ENCODE data around the gene PPP1R16B.

The PPP1R16B gene

DNA sequence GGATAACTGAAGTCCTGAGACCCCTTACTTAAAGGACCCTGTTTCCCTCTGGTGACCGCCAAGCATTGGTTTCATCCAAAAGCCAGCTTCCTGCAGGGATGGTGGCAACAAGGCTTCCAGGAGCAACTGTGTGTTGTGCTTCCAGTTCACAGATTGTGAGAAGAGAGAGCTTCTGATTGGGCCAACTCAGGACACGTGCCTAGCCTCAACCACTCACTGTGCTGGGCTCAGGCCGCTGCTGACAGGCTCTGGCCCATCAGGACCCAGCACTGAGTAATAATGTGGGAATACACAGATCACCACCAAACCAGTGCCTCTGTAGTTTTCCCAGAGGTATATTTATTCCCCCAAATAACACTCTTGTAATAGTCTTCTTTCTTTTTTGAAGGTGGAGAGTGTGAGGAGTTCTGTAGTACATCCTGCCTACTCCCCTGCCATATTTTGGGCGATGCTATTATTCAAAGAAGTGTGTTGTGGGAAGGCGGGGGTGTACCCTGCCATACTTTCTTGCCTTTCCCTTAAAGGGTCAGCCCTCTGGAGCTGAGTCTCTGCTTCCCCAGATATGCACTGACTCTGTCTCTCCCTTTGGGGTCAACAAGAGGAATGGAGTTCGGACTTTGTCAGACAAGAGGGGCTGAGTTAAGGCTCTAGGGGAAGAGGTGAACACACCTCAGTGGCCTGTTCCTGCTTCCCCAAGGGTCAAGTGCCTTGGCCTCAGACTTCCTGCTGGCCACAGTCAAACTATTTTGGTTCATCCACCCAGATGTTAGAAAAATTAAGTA lies 23.2 kb downstream of the PPP1R16B start:
- no peak for DNase-seq

DNA sequence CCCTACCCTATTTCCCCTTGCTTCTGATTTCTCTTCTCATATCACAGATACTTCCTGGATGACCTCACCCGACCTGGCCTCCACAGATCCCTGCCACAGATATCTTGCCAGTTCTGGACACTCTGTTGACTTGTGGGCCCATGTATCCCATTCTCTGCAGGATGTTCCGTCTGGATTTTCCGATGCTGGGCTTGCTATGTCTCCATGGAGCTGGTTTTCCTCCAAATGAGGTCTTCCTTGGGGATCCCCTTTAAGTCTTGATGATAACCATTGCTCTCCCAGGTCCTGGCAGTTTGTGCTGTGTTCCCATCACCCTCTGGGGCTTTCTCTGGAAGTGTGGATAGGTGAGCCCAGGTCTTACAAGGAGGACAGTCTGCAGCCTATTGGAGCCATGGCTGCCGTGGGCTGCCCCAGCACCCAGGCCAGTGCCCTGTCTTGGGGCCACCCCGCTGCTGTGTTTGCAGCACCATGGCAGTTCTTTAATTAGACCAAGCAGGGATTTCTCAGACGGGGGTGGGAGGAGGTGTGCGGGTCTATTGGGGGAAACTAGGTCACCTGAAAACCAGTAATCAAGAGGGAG lies 23.9 kb downstream of the PPP1R16B start:
- DNase-seq: no peak

DNA sequence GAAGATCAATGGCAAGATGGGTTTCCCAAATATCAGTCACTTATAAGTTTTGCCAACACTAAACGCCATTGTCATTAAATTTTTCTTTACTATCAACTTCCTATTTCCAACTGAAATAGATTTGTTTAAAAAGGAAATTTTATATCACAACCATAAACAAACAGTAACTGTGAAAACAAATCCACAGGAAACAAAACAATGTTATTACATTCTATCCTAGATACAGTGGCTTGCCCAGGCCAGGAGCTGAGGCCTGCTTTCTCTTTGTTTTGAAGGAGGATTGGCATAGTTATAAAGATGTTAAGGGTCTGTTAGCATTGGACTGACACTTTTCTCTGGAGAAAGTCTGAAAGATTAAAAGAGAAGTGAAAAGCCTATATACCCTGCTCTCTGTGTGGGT lies 24.9 kb downstream of the PPP1R16B start:
- no peak for DNase-seq

DNA sequence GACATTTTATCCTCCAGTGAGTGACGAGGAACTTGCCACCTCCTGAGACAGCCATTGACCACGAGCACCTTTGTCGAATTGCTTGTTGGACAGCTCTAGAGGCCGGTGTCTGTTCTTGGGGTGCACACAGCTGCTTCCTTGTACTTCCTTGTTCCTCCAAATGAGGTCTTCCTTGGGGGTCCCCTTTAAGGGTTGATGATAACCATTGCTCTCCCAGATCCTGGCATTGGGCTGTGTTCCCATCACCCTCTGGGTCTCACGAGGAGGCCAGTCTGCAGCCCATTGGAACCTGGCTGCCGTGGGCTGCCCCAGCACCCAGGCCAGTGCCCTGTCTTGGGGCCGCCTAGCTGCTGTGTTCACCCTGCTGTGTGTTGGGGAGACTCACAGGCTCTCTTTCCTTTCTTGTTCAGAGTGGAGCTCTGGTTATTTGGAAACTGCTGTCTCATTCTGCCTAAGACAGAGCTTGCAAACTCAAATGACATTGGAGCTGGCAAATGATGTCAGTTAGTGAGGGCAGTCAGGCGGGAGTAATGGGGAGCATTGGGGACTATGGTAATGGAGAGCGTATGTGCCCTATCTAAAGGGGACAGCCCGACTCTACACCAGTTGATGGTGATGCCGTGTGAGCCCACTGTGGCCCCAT lies 25.7 kb downstream of the PPP1R16B start:
- no peak for DNase-seq

DNA sequence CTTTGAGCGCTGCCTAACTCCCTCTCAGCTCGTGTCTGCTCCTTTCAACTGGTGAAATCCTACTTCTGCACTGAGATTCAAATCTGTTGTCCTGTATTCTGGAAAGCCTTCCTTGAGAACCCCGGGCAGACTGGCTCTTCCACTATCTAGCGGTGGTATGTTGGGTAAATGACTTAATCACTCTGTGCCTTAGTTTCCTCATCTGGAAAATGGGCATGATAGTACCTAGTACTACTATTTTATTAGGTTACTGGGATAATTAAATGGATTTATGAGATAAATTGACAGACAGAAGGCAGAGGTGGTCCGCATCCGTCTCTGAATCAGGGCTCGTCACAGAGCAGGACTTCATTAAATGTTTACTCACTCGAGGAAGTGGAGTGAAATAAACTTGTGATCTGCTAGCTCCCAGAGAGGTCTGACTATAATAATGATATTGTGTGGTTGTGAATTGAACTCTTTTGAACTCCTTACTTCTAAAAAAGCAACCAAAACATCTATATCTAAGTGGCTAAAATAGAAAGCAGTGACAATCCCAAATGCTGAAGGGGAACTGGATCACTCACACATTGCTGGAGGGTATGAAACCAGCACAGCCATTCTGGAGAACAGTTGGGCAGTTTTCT lies 26.6 kb downstream of the PPP1R16B start:
- no peak for DNase-seq

DNA sequence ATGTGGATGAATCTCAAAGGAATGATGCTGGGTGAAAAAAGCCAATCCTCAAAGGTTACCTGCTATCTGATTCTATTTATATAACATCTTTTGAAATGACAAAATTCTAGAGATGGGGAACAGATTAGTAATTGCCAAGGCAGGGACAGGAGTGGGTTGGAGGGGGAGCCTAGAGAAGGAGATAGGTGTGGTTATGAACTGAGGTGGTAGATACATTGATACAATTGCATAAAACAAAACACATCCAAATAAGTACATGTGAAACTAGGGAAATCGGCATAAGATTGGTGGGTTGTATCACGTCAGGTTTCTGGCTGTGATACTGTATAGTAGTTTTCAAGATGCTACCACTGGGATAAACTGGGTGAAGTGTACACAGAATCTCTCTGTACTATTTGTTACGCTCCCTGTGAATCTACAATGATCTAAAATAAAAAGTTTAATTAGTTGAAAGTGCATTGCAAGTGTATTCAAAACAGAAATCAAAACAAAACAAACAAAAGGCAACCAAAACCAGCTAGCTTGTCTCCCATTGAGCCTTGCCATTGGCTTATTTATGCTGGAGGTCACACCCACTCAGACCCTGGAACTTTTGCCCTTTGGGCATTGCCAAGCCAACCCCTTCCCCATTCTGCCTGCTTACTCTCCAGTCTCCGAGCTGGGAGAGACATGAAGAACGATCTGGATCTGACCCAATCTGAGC lies 27.8 kb downstream of the PPP1R16B start:
- no peak for DNase-seq

DNA sequence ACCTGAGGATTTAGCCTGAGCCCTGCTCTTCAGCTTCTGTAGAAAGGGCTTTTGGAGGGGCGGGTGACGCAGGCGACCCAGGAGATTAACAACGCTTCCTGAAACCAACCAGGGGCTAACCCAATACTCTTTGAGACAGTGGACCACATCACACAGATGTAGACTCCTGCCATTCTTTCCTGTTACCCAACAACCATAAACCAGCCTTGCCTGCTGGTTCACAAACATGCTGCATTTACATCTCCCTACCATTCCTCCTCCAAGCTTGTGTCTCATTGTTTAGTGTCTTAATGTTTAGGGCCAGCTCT lies 28.3 kb downstream of the PPP1R16B start:
- no peak for DNase-seq

DNA sequence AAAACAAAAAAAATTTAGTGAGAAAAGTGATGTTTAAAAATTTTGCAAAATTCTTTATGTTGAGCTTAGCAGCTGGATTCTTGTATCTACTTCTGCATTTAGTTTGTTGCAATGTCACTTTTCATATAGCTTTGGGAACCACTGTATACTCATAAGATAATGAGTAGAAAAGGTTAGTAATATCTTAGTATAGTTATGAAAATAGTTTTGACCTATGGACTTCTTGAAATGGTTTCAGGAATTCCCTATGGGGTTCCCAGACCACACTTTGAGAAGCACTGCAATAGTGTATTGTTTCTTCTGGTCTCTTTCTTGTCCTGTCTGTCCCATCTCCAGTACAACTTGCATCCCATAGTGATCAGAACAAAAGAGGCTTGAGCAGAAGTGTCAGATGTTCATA lies 29.4 kb downstream of the PPP1R16B start:
- no peak for DNase-seq

DNA sequence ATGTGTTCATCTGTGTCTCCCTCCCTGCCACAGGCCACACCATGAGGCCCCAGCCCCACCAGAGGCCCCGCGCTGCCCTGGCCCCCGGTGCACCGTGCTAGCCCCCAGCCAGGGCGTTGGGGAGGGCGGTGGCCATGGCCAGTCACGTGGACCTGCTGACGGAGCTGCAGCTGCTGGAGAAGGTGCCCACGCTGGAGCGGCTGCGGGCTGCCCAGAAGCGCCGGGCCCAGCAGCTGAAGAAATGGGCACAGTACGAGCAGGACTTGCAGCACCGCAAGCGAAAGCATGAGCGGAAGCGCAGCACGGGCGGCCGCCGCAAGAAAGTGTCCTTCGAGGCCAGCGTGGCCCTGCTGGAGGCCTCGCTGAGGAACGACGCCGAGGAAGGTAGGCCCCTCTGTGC lies 30.3 kb downstream of the PPP1R16B start:
- DNase-seq: no peak

DNA sequence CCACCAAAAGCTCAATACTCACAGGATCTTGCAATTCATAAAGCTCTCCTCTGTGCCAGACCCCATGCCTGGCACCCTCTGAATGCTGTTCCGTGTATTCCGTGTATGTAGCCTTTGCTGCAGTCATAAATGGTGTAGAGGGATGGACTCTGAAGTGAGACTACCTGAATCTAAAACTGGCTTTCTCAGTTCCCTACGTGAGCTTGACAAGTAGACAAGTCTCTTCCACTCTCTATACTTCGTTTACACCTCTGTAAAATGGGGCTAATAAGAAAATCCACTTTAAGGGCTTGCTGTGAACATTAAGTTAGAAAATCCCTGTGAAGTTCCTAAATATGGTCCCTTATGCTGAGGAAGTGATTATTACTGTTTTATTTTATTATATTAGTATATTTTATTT lies 31.5 kb downstream of the PPP1R16B start:
- no peak for DNase-seq

DNA sequence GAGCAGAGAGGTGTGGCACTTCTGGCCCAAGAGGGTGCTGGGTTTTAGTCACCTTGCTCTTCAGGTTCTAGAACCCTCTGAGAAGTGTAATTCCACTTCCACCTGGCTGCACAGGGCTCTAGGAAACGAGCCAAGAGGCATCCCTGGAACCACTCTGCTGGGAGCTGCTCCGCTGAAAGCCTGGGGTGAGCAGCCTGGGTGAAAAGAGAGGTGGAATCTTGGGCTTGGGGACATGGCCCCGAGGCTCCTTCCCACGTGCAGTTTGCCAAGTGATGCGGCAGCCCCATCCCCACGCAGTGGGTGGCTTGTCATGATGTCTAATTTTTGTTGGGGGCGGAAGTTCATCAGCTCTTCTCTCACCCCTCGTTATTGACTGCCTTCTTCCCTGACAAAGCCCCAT lies 32.8 kb downstream of the PPP1R16B start:
- no peak for DNase-seq

DNA sequence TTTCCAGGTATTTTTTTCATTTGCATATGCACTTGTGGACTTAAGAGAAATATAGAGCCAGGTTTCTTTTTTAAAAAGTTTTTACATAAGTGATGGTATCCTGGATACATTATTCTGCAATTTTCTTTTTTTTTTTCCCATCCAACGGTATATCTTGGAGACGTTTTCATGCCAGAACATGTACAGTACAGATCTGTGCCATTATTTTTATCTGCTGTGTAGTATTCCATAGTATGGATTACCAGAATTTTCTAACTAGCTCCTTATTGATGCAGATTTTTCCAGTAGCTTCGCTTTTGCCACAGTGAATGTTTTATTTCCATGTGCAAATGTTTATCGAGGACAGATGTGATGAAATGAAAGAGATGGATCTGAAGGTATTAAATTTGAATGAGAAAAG lies 34.1 kb downstream of the PPP1R16B start:
- no peak for DNase-seq

DNA sequence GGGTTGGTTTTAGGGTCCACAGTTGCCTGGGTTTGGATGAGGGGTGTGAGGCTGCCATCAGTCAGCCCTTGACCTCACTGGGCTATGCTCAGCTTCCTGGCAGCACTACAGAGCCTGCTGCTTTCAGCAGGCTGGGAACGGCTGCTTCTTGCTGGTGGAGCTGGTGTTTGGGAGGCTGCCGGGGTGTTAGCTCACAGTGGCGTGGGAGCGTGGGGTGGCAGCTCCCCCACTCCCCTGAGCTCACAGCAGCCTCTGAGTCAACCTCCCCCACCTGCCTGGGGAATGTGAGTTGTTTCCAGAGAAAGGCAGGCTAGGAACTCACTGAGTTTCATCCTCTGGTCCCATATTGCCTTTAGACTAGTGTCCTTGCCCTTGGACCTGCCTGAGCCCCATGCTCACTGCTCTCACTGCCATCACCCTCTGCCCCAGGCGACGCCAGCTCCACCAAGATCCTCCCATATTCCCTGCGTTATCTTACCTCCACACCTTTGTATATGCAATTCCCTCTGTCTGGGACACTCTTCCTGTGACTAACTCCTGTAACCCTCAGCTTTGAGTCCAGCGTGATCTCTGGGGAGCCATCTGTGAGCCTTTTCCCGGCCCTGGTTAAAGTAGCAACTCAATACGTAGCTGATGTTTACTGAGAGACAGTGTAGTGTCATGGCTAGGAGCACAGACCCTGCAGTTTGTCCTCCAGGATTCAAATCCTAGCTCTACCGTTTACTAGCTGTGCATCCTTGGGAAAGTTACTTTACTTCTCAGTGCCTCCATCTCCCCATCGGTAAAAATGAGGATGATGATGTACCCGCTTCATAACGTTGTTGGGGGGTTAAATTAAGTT lies 34.8 kb downstream of the PPP1R16B start:
- no peak for DNase-seq

DNA sequence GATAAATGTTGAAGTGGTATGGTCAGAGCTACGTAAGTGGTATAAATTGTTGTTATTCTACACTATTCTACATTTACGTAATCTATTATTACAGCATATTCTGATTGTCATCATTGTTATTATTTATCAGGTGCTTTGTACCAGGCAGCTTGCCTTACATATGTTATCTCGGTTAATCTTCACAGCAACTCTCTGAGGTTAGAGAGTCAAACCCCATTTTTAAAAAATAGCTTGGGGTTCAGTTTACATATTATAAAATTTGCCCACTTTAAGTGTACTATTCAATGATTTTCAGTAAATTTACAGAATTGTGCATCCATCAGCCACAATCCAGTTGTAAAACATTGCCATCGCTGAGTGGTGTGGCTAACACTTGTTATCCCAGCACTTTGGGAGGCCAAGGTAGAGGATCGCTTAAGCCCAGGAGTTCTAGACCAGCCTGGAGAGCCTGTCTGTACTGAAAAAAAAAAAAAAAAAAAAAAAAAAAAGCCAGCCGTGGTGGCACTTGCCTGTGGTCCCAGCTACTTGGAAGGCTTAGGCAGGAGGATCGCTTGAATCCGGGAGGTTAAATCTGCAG lies 35.5 kb downstream of the PPP1R16B start:
- DNase-seq: no peak

DNA sequence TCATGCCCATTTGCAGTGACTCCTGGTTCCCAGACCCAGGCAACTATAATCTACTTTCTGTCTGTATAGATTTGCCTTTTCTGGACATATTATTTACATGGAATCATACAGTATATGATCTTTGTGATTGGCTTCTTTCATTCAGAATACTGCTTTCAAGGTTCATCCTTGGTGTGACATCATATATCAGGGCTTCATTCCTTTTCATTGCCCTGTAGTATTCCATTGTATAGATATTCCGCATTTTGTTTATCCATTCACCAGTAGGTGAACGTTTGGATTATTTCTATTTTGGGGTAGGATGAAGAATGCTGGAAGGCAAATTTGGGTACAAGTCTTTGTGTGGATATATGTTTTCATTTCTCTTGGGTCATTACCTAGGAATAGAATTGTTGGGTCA lies 36.1 kb downstream of the PPP1R16B start:
- no peak for DNase-seq

DNA sequence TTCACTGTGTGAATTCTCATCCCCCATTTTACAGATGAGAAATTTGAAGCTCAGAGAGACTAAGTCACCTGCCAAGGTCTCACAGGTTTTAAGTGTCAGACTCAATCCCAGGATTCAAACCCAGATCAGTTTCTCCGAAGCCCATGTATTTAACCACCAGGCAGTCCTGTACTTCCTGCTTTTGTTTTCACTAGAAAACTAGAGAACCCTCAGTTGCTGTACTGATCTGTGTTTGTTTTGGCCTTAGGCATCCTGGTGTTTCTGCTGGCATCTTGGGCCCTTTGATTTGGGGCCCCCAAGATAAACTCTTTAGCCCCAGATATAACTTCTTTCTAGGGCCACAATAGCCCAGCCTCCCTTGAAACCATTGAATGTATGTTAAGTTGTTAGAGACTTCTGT lies 36.5 kb downstream of the PPP1R16B start:
- DNase-seq: no peak

DNA sequence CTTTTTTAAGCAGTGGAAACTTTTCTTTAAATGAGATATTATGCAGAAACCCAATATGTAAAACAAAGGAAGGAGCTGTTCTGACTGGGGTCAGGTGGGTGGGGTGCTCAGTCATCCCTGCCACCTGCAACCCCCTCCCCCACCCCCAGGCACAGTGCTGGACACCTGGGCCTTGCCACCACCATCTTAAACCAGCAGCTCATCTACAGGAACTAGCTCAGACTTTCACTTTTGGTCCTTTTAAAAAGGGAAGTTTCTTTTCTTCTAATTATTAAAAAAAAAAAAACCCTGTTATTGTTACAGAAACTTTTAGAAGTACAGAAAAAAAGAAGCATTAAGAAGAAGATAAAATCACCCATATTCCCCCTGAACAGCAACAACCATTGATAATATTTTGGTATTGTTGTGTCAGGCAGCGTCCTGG lies 37.1 kb downstream of the PPP1R16B start:
- DNase-seq: no peak

DNA sequence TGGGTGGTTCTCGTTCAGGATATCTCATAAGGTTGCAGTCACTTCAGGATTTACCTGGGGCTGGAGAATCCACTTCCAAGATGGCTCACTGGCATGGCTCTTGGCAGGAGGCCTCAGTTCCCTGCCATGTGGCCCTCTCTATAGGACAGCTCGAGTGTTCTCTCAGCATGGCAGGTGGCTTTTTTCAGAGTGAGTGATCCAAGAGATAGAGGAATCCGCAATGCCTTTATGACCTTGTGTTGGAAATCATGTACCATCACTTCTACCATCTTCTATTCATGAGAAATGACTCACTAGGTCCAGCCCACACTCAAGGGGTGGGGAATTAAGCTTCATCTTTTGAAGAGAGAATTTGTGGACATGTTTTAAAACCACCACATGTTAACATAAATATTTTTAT lies 37.8 kb downstream of the PPP1R16B start:
- DNase-seq: no peak

DNA sequence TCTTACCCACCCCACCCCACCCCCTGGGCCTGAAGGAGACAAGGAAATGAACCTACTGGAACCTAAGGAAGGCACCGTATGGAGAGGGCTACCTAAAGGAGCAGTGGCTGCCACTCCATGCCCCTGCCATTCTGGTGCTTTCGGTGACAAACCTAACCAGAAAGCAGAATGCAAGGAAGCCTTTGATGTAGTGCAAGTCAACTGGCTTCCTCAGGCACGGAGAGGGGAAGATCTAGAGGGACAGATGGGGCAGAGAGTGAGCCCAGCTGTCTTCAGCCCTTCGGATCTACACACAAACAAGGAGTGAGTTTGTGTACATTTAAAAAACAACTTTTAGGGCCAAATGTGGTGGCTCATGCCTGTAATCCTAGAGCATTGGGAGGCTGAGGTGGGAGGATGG lies 39.5 kb downstream of the PPP1R16B start:
- no peak for DNase-seq

DNA sequence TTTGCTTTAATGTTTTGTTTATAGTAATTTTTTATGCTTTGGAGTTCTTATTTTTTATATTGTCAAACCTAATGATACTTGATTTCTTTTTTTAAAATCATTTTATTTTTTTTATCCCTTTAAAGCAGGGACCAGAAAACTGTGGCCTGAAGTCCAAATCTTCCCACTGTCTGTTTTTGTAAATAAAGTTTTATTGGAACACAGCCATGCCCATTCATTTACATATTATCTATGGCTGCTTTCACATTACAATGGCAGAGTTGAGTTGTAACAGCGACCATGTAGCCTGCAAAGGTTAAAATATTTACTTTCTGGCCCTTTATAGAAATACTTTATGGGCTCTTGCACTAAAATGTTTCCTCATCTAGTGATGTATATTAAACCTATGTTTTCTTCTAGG lies 42.3 kb downstream of the PPP1R16B start:
- DNase-seq: no peak

DNA sequence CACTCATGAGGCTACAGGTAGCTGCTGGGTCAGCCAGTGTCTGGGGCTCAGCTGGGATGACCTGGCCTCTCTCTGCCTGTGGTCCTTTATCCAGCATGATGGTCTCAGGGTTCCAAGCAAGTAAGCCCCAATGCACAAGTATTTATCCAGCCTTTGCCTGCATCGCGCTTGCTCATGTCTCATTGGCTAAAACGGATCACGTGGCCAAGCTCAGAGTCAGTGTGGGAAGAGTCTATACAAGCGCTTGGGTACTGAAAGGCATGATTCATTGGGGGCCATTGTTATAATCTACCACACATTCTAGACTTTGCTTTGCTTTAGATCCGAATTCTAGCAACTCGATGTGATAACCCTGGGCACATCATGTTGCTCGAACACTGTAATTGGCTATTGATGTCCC lies 48.3 kb downstream of the PPP1R16B start:
- DNase-seq: no peak

DNA sequence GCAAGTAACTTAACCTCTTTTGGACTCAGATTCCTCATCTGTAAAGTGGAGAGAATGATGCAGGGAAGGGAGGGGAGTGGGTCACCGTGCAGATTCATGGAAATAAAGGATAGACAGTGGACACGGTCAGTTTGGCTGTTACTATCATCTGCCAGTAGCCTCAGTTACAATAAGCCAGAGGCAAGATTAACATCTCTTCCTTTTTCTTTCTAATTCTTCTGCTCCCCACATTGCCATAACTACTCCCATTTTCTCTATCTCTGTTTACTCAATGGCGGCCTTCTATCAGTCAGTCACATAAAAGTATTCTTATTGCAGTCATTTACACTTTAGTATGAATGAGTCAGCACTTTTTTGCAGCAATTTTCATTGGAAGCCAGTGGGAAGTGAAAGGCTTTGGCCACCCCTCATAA lies 49.2 kb downstream of the PPP1R16B start:
- DNase-seq: no peak
